ENCODE measurements around the gene SLC30A10. TPM values are rescaled to one million over a fixed set of nuclear protein-coding genes. Genes with fewer than 3 reads are reported as not detected.

The SLC30A10 gene
- total and polyA plus RNA-seq, 4 donors, result not detected

GRCh38 chr1:219926363-219926998 lies 1.9 kb downstream of the SLC30A10 start:
- ATAC-seq (ENCODE audit: insufficient read depth, low FRiP score), result no peak
- WGBS, 2 donors, result 93% methylated on average over 6 of the region's 6 CpGs
- H3K9ac ChIP-seq (ENCODE audit: insufficient read depth in 1 of 2, low read length in 2 of 2), result no peak overlapping the region

GRCh38 chr1:219924342-219924741 lies 4.0 kb downstream of the SLC30A10 start:
- Histone ChIP-seq H3K36me3 (ENCODE audit: control insufficient read depth in 4 of 4, insufficient read depth in 4 of 4, low read length in 4 of 4) (no peaks in the 10 kb centered on the region), H3K27ac (ENCODE audit: low read depth in 1 of 2, low read length in 1 of 2) (no peak overlapping the region), H3K9ac (ENCODE audit: insufficient read depth in 1 of 2, low read length in 2 of 2) (no peak overlapping the region), H3K9me3 (ENCODE audit: control insufficient read depth in 4 of 4, insufficient read depth in 3 of 4, low read length in 3 of 4) (peaks cover 0 to 4% (median 0%) of the 10 kb centered on the region in 4 donors), H3K27me3 (ENCODE audit: control insufficient read depth in 3 of 3, insufficient read depth in 3 of 3, low read length in 2 of 3) (peaks cover 3 to 24% (median 16%) of the 10 kb centered on the region in 3 donors), H3K4me3 (no peak overlapping the region), H3K4me1 (ENCODE audit: control insufficient read depth in 5 of 5, insufficient read depth in 5 of 5, low read length in 5 of 5) (peaks cover 0 to 13% (median 0%) of the 10 kb centered on the region in 5 donors)
- DNase-seq (no peak), ATAC-seq (ENCODE audit: insufficient read depth, low FRiP score) (no peak)
- WGBS, 2 donors, result 84 to 88% methylated on average over 4 of the region's 4 CpGs
- TF ChIP-seq CTCF (IDR thresholded peaks at IDR 0.05; ENCODE audit: control extremely low read depth, extremely low read depth), result no peak

More at GRCh38 chr1:219926363-219926998, 1.9 kb downstream of the SLC30A10 start:
- peaks cover 3 to 27% (median 16%) of the 10 kb centered on the region in 3 donors for H3K27me3 ChIP-seq (ENCODE audit: control insufficient read depth in 3 of 3, insufficient read depth in 3 of 3, low read length in 2 of 3)
- no peaks in the 10 kb centered on the region for H3K36me3 ChIP-seq (ENCODE audit: control insufficient read depth in 4 of 4, insufficient read depth in 4 of 4, low read length in 4 of 4)
- no peak for DNase-seq
- no peak overlapping the region for H3K4me3 ChIP-seq
- TF ChIP-seq CTCF (IDR thresholded peaks at IDR 0.05; ENCODE audit: control extremely low read depth, extremely low read depth), result no peak
- peaks cover 0 to 13% (median 0%) of the 10 kb centered on the region in 5 donors for H3K4me1 ChIP-seq (ENCODE audit: control insufficient read depth in 5 of 5, insufficient read depth in 5 of 5, low read length in 5 of 5)
- no peak overlapping the region for H3K27ac ChIP-seq (ENCODE audit: low read depth in 1 of 2, low read length in 1 of 2)
- H3K9me3 ChIP-seq (ENCODE audit: control insufficient read depth in 4 of 4, insufficient read depth in 3 of 4, low read length in 3 of 4), result peaks cover 0 to 4% (median 0%) of the 10 kb centered on the region in 4 donors

GRCh38 chr1:219917851-219918466 lies 10.4 kb downstream of the SLC30A10 start:
- no peak for TF ChIP-seq CTCF (IDR thresholded peaks at IDR 0.05; ENCODE audit: control extremely low read depth, extremely low read depth)
- no peaks in the 10 kb centered on the region for H3K27me3 ChIP-seq (ENCODE audit: control insufficient read depth in 3 of 3, insufficient read depth in 3 of 3, low read length in 2 of 3)
- DNase-seq (no peak), ATAC-seq (ENCODE audit: insufficient read depth, low FRiP score) (no peak)
- H3K36me3 ChIP-seq (ENCODE audit: control insufficient read depth in 4 of 4, insufficient read depth in 4 of 4, low read length in 4 of 4), result no peaks in the 10 kb centered on the region
- H3K4me3 ChIP-seq, result no peak overlapping the region
- H3K9ac ChIP-seq (ENCODE audit: insufficient read depth in 1 of 2, low read length in 2 of 2), result no peak overlapping the region
- H3K9me3 ChIP-seq (ENCODE audit: control insufficient read depth in 4 of 4, insufficient read depth in 3 of 4, low read length in 3 of 4), result peaks cover 0 to 2% (median 0%) of the 10 kb centered on the region in 4 donors
- WGBS, 2 donors, result 85 to 90% methylated on average over 10 of the region's 10 CpGs
- no peak overlapping the region for H3K27ac ChIP-seq (ENCODE audit: low read depth in 1 of 2, low read length in 1 of 2)
- no peaks in the 10 kb centered on the region for H3K4me1 ChIP-seq (ENCODE audit: control insufficient read depth in 5 of 5, insufficient read depth in 5 of 5, low read length in 5 of 5)
